GM23248 (cell line): ENCODE data around the gene ADH1C.

ENCODE experiments used
- EZH2 ChIP-seq: fragments of 200-600 bp; sonication (generic); IDR thresholded peaks from 2 replicates; pipeline ENCODE4 v1.6.1; 2018; ENCODE audit warnings: antibody characterized with exemption, mild to moderate bottlenecking; ENCODE audit not compliant: insufficient read depth, poor library complexity, severe bottlenecking
- EZH2phosphoT487 ChIP-seq: fragments of 200-600 bp; sonication (generic); IDR thresholded peaks from 2 replicates; pipeline ENCODE4 v1.6.1; 2018; ENCODE audit warnings: antibody characterized with exemption, moderate library complexity, mild to moderate bottlenecking, low read depth; ENCODE audit not compliant: insufficient read depth

DNA sequence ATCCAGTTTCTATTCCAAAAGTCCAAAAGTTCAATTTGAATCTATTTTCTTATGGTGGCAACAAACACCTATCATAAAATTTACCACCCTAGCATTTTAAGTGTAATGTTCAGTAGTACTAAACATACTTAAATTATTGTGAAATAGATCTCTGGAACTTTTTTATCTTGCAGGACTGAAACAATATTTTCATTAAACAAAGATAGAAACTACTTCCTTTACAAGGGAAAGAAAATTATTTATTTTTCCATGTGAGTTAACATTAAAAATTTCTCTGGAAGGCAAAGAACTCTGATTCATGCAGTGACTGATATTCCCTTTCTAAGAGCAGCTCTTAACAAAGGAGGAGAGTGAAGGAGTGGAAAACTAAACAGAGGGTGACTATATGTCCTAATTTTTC, 42.4 kb upstream of the ADH1C start:
- TF ChIP-seq EZH2 (no peak), EZH2phosphoT487 (no peak)
